Ovary (tissue), 9 donors: ENCODE data around the gene C4orf50. TPM values are rescaled to one million over a fixed set of nuclear protein-coding genes. Genes with fewer than 3 reads are reported as not detected.

Source experiments
- DNase-seq, 5 donors: peaks; one replicate each; pipeline ENCODE4 v3.0.0-alpha.2; 2019 to 2020
- H3K27ac ChIP-seq, 2 donors: fragments of 200-600 bp; one replicate each; pipeline versions ENCODE4 v1.5.1 to v1.8.0; 2019 to 2022
- H3K27me3 ChIP-seq: fragments of 200-600 bp; one replicate; pipeline ENCODE4 v1.8.0; 2022
- H3K36me3 ChIP-seq: fragments of 200-600 bp; sonication (generic); one replicate; pipeline ENCODE4 v1.5.1; 2019
- H3K4me1 ChIP-seq: one replicate; pipeline ENCODE4 v1.8.1; 2013; ENCODE audit warnings: mild to moderate bottlenecking, moderate library complexity; ENCODE audit not compliant: insufficient read depth
- H3K4me3 ChIP-seq: fragments of 200-600 bp; sonication (generic); one replicate; pipeline ENCODE4 v1.5.1; 2017
- H3K9me3 ChIP-seq, 2 donors: fragments of 200-600 bp in 1 of 2; sonication (generic) in 1 of 2; one replicate each; pipeline versions ENCODE4 v1.5.1 to v1.8.1; 2013 to 2019; ENCODE audit warnings: mild to moderate bottlenecking in 1 of 2, moderate library complexity in 1 of 2
- CTCF ChIP-seq, 3 donors: fragments of 450-650 bp in 2 of 3; fragments of 200-600 bp in 1 of 3; IDR thresholded peaks; one replicate each; pipeline versions ENCODE4 v1.5.1 to v1.8.0; 2016 to 2022; ENCODE audit warnings: antibody characterized with exemption in 3 of 3, mild to moderate bottlenecking in 1 of 3
- EP300 ChIP-seq: sonication (generic); formaldehyde crosslinking; IDR thresholded peaks from one replicate; pipeline ENCODE4 v1.6.1; 2017; ENCODE audit warnings: antibody characterized with exemption
- POLR2A ChIP-seq: fragments of 450-650 bp; IDR thresholded peaks from one replicate; pipeline ENCODE4 v1.6.1; 2017; ENCODE audit warnings: antibody characterized with exemption, mild to moderate bottlenecking, moderate library complexity
- WGBS, 3 donors: extraction: QIAGEN DNeasy Blood & Tissue Kit in 1 of 3; methylation state at CpG; one replicate each; pipeline versions ENCODE4 v1.1.5 to v1.1.7; 2013 to 2017; 5-methylcytosine and 5-hydroxymethylcytosine counted together
- intact Hi-C, 4 donors: fragments of 100-400 bp; cut with DNase I; formaldehyde crosslinking; loops; one replicate each; pipeline versions ENCODE4 v1.11.0 to v1.15.1; 2022 to 2023
- polyA plus RNA-seq, 2 donors: library from polyadenylated mRNA; stranded (reverse); fragments of 200-250 nt in 1 of 2; fragments of 350-450 nt in 1 of 2; fragmentation: Illumina TruSeq in 1 of 2; extraction: RNeasy Lipid Tissue Mini Kit (QIAGEN cat#74804) in 1 of 2; gene quantifications; one replicate each; pipeline ENCODE4 v1.2.3, GENCODE V29; 2013 to 2014
- total RNA-seq, 7 donors: library from RNA; depleted of rRNA in 2 of 7; stranded (reverse); fragments of >200 nt in 2 of 7; fragmentation: NEBNext Ultra II Directional in 3 of 7; extraction: Animal tissue kit (Norgen Biotek cat#: 25700) in 3 of 7; gene quantifications; one replicate each; pipeline versions ENCODE4 v1.1.0 to v1.2.4, GENCODE V29; 2016 to 2023
- donor health status: DM: no; HTN: no; CAD: no; lungs with moderate emphysema.
- donor health status: DM: no; HTN: no; CAD: no.
- donor health status: Bipolar disorder and iron deficiency.
- donor health status: DM: yes; HTN: yes; CAD: no.
- donor health status: DM: no; HTN: no; CAD: no.
- donor health status: DM: yes; HTN: yes; CAD: no.

C4orf50 gene
- total and polyA plus RNA-seq, 9 donors = 0.04 to 0.35 (median 0.12) TPM

- intact Hi-C loops = no loop called here
- 53 to 90% (median 71%) methylated on average over 3 of the region's 3 CpGs for WGBS, 3 donors
- TF ChIP-seq CTCF (IDR thresholded peaks at IDR 0.05) (no peak), EP300 (no peak), POLR2A (no peak)
- Histone ChIP-seq H3K36me3 (no peaks in the 10 kb centered on the region), H3K4me3 (no peak overlapping the region), H3K27ac (no peak overlapping the region), H3K27me3 (no peaks in the 10 kb centered on the region), H3K9me3 (no peaks in the 10 kb centered on the region), H3K4me1 (no peaks in the 10 kb centered on the region)
- DNase-seq = peak in 1 of 5 donors; percentile 5
These were observed 15.3 kb downstream of the C4orf50 start for GRCh38 chr4:6002926-6003325.

- H3K36me3 ChIP-seq = no peaks in the 10 kb centered on the region
- H3K9me3 ChIP-seq = no peaks in the 10 kb centered on the region
- intact Hi-C loops = no loop called here
- no peak overlapping the region for H3K27ac ChIP-seq
- no peaks in the 10 kb centered on the region for H3K4me1 ChIP-seq
- H3K27me3 ChIP-seq = no peaks in the 10 kb centered on the region
- DNase-seq = peak in 1 of 5 donors; percentile 20
- H3K4me3 ChIP-seq = no peak overlapping the region
- 80 to 82% (median 81%) methylated on average over 5 of the region's 5 CpGs for WGBS, 3 donors
- TF ChIP-seq CTCF (IDR thresholded peaks at IDR 0.05) (no peak), POLR2A (no peak), EP300 (no peak)
These were observed 15.8 kb downstream of the C4orf50 start for GRCh38 chr4:6002492-6002833.

GRCh38 chr4:6001680-6002491, 16.3 kb downstream of the C4orf50 start:
- intact Hi-C loops = no loop called here
- H3K4me1 ChIP-seq = no peaks in the 10 kb centered on the region
- no peaks in the 10 kb centered on the region for H3K36me3 ChIP-seq
- peak in 1 of 5 donors; percentile 13 for DNase-seq
- no peak for TF ChIP-seq CTCF (IDR thresholded peaks at IDR 0.05)
- no peak for TF ChIP-seq POLR2A
- TF ChIP-seq EP300 = no peak
- WGBS, 3 donors = 63 to 77% (median 66%) methylated on average over 6 of the region's 6 CpGs
- H3K4me3 ChIP-seq = no peak overlapping the region
- H3K27me3 ChIP-seq = no peaks in the 10 kb centered on the region
- no peaks in the 10 kb centered on the region for H3K9me3 ChIP-seq
- H3K27ac ChIP-seq = no peak overlapping the region

DNA sequence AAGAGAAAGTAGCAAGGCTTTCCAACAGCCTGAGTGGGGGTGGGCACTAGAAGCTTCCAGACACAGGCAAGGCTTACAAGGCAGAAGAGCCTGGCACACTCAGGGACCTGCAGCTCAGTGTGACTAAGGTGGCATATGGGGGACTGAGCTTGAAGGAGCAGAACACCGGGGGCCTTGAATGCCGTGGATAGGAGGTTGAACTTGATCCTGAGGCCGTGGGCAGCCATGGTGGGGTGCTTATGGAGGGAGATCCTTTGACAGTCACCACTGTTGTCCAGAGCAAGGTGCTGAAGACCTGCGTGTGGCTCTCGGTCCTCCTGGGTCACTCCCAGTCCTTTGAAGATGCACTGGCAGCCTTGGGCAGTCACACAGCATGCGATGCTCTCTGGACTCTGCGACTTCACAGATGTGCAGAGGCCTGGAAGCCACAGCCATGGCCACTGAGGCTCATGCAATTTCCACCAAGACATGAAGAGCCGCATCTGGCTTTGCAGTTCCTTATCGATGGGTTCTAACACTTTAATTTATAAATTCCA, 18.3 kb downstream of the C4orf50 start:
- Histone ChIP-seq H3K4me3 (no peak overlapping the region), H3K27me3 (no peaks in the 10 kb centered on the region), H3K9me3 (no peaks in the 10 kb centered on the region), H3K36me3 (no peaks in the 10 kb centered on the region), H3K4me1 (no peaks in the 10 kb centered on the region), H3K27ac (no peak overlapping the region)
- WGBS, 3 donors = 82 to 86% (median 83%) methylated on average over 9 of the region's 9 CpGs
- TF ChIP-seq POLR2A (no peak), EP300 (no peak), CTCF (IDR thresholded peaks at IDR 0.05) (no peak)
- peak in 1 of 5 donors; percentile 0 for DNase-seq
- intact Hi-C loops = no loop called here
